BJ (cell line): ENCODE measurements around the gene TMEM132C. TPM values are rescaled to one million over a fixed set of nuclear protein-coding genes. Genes with fewer than 3 reads are reported as not detected.

Experiments used
- CTCF ChIA-PET: fragments of 350-600 bp; formaldehyde crosslinking; extraction: SDS; loops from one replicate; lab custom pipeline; 2021; ENCODE audit warnings: antibody characterized with exemption, inconsistent platforms; lab: Yijun Ruan, JAX
- POLR2A ChIA-PET: fragments of 300-600 bp; sonication (Branson Sonifier 250); formaldehyde crosslinking; extraction: SDS; loops from one replicate; lab custom pipeline; 2021; ENCODE audit warnings: antibody characterized with exemption; lab: Charles Lee
- DNase-seq: peaks from one replicate; pipeline ENCODE4 v3.0.0-alpha.2; 2011; ENCODE audit warnings: low read depth
- H3K27me3 ChIP-seq: 2 replicates; pipeline ENCODE4 v1.6.0; 2011; ENCODE audit warnings: low read length; ENCODE audit not compliant: control insufficient read depth, insufficient read depth
- H3K36me3 ChIP-seq: 2 replicates; pipeline ENCODE4 v1.5.1; 2011; ENCODE audit warnings: low read length; ENCODE audit not compliant: control insufficient read depth, insufficient read depth
- H3K4me3 ChIP-seq: 2 replicates; pipeline ENCODE4 v1.5.1; 2011; ENCODE audit warnings: low read depth, mild to moderate bottlenecking, control low read depth, low read length
- polyA plus RNA-seq: library from polyadenylated mRNA; depleted of rRNA; stranded (reverse); fragments of >200 nt; gene quantifications from 2 replicates; pipeline ENCODE4 v1.2.3, GENCODE V29; 2011
- TF ChIP-seq, protein P1 (sequence below): IDR thresholded peaks from 2 replicates; pipeline ENCODE4 v1.5.1; 2011; ENCODE audit warnings: low read depth, mild to moderate bottlenecking, control low read depth, inconsistent platforms, low read length, moderate library complexity; ENCODE audit not compliant: insufficient read depth

The TMEM132C gene
- polyA plus RNA-seq, 1 experiment: not detected

DNA sequence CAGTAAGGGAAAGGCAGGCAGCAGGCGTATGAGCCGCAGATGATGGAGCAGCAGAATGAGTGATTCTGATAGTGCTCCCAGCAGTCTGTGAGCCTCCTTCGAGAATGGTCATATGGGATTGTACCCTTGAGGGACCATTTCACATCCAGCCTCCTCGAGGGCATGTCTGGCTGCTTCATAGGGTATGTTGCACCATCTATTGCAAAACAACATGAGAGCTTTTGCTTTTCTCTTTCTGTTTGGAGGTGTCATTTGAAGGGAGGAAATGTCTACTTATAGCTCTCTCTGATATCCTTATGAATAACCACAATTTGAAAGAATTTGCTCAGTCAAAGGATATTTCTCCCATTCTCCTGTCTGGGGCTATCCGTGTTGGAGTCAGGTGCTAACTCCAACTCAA is 172.8 kb downstream of the TMEM132C start:
- TF ChIP-seq, protein P1, sequence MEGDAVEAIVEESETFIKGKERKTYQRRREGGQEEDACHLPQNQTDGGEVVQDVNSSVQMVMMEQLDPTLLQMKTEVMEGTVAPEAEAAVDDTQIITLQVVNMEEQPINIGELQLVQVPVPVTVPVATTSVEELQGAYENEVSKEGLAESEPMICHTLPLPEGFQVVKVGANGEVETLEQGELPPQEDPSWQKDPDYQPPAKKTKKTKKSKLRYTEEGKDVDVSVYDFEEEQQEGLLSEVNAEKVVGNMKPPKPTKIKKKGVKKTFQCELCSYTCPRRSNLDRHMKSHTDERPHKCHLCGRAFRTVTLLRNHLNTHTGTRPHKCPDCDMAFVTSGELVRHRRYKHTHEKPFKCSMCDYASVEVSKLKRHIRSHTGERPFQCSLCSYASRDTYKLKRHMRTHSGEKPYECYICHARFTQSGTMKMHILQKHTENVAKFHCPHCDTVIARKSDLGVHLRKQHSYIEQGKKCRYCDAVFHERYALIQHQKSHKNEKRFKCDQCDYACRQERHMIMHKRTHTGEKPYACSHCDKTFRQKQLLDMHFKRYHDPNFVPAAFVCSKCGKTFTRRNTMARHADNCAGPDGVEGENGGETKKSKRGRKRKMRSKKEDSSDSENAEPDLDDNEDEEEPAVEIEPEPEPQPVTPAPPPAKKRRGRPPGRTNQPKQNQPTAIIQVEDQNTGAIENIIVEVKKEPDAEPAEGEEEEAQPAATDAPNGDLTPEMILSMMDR: no peak
- H3K4me3 ChIP-seq: no peak overlapping the region
- no peak for DNase-seq
- ChIA-PET CTCF (no interaction called here), POLR2A (no interaction called here)
- H3K36me3 ChIP-seq: no peaks in the 10 kb centered on the region
- H3K27me3 ChIP-seq: no peaks in the 10 kb centered on the region

DNA sequence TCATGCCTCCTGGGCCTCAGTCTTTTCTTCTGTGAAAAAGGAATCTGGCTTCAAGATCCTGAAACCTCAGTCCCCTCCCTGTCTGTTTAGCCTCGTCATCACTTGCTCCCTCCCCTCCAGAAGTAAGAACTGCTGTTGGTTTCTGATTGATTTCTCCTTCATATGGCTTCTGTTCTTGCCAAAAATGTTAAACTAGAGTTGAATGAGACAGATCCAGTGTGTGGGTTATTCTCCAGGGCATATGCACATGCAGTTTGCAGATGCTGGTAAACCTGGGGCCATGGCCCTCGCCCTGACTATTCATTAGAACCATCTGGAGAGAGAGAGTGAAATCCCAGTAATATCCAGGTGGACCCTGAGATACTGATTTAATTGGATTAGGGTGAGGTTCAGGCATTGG is 175.1 kb downstream of the TMEM132C start:
- Histone ChIP-seq H3K36me3 (no peaks in the 10 kb centered on the region), H3K4me3 (no peak overlapping the region), H3K27me3 (no peaks in the 10 kb centered on the region)
- POLR2A ChIA-PET: no interaction called here
- DNase-seq: no peak
- TF ChIP-seq, protein P1: no peak
- CTCF ChIA-PET: no interaction called here

DNA sequence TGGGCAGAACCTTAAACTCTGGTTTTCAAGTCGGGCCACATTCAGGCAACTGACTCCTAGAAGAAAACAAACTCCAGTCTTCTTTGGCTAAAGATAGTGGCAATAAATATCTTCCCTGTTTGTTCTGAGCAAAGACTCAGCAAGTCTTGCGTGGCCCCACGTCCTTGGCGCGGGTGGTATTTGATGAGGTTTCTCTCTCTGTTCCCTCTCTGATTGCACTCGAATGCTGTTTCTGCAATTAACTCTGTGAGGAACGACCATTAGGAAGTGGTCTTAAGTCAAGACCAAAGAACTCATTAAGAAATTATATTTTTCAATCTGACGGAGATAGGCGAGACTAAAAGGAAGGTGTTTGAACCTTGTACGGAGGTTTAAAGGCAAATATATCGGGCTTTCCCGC is 177.6 kb downstream of the TMEM132C start:
- TF ChIP-seq, protein P1: no peak
- no peak overlapping the region for H3K4me3 ChIP-seq
- no peak for DNase-seq
- no peaks in the 10 kb centered on the region for H3K36me3 ChIP-seq
- ChIA-PET CTCF (no interaction called here), POLR2A (no interaction called here)
- H3K27me3 ChIP-seq: no peaks in the 10 kb centered on the region

DNA sequence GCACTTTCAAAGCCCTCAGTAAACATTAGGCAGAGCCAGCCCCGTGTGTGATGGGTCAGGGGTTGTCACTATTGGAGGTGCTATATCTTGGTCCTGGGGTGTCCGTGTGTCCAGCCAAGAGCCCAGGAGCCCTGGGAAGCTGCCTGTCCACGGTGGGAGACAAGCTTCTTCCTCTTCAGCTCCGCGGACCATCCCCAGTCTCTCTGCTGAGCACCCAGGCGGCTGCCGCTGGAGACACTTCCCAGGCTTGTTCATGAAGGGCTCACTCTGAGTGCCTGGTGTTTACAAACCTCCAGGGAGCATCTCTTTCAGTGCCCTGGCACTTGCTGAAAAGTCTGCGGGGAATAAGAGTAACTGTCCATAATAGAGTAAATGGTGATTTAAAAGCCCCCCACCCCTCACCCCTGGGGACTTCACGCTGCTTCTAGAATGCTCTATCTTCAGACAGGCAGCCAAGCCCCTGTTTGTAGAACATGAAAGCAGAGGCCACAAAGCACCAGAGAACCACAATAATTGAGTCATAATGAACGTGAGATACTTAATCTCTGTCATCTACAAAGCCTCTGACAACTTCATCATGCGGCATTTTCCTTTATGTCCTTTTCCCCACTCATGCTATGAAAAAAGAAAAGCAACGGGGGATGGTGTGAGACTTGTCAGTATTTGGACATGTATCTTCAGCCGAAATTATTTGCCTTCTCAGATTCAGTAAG is 178.6 kb downstream of the TMEM132C start:
- ChIA-PET CTCF (no interaction called here), POLR2A (no interaction called here)
- TF ChIP-seq, protein P1: no peak
- Histone ChIP-seq H3K27me3 (no peaks in the 10 kb centered on the region), H3K36me3 (no peaks in the 10 kb centered on the region), H3K4me3 (no peak overlapping the region)
- DNase-seq: no peak

DNA sequence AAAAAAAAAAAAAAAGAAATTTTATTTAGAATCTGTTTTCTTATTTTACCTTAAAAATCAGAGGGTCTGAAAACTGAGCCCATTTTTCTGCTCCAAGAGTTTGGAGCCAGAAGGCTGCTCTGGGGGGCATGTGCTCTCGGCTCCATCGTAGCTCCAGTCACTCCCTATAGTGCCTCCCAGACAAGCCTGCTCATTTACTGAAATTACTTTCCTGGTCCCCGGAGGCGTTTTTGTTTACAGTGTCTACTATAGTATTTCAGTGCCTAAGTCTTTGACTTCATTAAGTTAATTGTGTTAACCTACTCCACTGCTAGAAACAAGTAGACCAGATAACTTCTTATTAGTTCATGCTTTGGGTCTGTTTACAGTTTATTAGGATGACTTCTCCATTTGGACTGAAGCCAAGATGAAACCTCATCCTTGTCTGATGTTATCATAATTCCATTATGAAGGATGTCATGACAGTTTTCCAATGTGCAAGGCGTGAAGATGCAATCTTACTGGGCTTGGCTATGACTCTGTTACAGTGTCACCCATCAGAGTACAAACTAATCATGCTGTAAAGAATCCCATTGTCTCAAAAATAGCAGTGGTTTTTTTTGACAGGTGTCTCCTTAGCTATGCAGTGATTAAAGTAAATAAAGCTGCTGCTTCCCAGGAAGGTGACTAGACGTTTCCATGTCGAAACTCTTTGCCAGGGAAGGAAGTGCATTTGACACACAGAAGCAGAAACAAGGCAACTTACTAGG is 182.3 kb downstream of the TMEM132C start:
- no peaks in the 10 kb centered on the region for H3K27me3 ChIP-seq
- TF ChIP-seq, protein P1: no peak
- no peaks in the 10 kb centered on the region for H3K36me3 ChIP-seq
- CTCF ChIA-PET: no interaction called here
- no peak overlapping the region for H3K4me3 ChIP-seq
- POLR2A ChIA-PET: no interaction called here
- no peak for DNase-seq
